HG03432 (cell line): ENCODE results near the gene PCDHGC3.
A peak's percentile ranks its signal among the peaks of the same experiment; 100 is the strongest.
"Not testable (repeated sequence)": the region's sequence is repeated elsewhere in the genome, so short reads cannot be mapped to it uniquely, and the experiment has no call there.

Source experiments
- ATAC-seq: cut with Tn5 transposase; IDR thresholded peaks from one replicate; pipeline ENCODE4 v1.9.1; 2021; ENCODE audit warnings: mild to moderate bottlenecking, moderate library complexity; ENCODE audit not compliant: unreplicated experiment

PCDHGC3 gene

DNA sequence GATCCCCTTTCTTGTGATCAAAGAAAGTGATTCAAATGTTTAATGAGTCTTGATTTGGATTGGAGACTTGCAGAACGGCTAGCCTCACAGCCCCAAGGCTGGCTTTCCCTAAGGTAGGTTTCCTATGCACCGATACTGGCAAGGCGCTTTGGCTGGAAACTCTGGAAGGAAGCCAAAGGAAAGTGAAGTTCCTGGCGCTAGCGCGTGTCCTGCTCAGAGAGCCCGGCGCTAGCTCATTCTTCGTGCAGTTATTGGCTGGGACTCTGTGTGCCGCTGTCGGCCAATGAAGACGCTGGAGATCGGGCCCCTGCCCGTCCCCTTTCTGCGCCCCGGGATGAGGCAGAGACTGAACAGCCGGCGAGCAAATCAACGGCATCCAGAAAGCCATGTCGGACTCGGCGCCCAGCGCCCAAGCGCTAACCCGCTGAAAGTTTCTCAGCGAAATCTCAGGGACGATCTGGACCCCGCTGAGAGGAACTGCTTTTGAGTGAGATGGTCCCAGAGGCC lies at the start of gene PCDHGC3:
Gene PCDHGC3 (plus strand): TSS at position 342 of the 507 bp plus-strand sequence. CDS start 151 bp downstream, at position 493.
- ATAC-seq, result peak; percentile 98

DNA sequence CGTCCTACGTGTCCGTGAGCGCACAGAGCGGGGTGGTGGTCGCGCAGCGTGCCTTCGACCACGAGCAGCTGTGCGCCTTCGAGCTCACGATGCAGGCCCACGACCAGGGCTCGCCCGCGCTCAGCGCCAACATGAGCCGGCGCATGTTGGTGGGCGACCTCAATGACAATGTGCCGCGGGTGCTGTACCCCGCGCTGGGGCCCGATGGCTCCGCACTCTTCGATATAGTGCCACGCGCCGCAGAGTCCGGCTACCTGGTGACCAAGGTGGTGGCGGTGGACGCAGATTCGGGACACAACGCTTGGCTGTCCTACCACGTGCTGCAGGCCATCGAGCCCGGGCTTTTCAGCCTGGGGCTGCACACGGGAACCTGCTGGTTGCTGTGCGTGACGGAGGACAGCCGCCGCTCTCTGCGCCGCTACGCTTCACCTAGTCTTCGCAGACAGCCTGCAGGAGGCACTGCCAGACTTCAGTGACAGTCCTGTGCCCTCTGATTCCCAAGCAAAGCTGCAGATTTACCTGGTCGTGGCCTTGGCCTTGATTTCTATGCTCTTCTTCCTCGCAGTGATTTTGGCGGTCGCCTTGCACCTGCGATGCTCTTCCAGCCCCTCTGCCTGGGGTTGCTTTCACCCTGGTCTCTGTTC lies 47.9 kb upstream of the PCDHGC3 start:
- ATAC-seq, result no peak

DNA sequence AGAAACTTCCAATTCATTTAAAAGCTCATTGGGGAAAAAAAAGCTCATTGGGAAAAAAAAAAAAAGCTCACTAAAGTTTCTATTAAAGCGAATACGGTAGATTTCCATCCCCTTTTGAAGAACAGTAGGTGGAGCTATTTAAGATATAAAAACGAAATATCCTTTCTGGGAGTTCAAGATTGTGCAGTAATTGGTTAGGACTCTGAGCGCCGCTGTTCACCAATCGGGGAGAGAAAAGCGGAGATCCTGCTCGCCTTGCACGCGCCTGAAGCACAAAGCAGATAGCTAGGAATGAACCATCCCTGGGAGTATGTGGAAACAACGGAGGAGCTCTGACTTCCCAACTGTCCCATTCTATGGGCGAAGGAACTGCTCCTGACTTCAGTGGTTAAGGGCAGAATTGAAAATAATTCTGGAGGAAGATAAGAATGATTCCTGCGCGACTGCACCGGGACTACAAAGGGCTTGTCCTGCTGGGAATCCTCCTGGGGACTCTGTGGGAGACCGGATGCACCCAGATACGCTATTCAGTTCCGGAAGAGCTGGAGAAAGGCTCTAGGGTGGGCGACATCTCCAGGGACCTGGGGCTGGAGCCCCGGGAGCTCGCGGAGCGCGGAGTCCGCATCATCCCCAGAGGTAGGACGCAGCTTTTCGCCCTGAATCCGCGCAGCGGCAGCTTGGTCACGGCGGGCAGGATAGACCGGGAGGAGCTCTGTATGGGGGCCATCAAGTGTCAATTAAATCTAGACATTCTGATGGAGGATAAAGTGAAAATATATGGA lies 45.2 kb upstream of the PCDHGC3 start, which contains the start of gene PCDHGA12:
Gene PCDHGA12 (plus strand): TSS at position 176 of the 782 bp plus-strand sequence. CDS start 253 bp downstream, at position 429.
- ATAC-seq, result peak; percentile 85

DNA sequence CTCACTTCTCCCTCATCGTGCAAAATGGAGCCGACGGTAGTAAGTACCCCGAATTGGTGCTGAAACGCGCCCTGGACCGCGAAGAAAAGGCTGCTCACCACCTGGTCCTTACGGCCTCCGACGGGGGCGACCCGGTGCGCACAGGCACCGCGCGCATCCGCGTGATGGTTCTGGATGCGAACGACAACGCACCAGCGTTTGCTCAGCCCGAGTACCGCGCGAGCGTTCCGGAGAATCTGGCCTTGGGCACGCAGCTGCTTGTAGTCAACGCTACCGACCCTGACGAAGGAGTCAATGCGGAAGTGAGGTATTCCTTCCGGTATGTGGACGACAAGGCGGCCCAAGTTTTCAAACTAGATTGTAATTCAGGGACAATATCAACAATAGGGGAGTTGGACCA lies 44.5 kb upstream of the PCDHGC3 start:
- peak; percentile 72 for ATAC-seq

GRCh38 chr5:141432308-141432707 lies 43.5 kb upstream of the PCDHGC3 start:
- not testable (repeated sequence) for ATAC-seq

DNA sequence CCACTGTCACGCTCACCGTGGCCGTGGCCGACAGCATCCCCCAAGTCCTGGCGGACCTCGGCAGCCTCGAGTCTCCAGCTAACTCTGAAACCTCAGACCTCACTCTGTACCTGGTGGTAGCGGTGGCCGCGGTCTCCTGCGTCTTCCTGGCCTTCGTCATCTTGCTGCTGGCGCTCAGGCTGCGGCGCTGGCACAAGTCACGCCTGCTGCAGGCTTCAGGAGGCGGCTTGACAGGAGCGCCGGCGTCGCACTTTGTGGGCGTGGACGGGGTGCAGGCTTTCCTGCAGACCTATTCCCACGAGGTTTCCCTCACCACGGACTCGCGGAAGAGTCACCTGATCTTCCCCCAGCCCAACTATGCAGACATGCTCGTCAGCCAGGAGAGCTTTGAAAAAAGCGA lies 43.0 kb upstream of the PCDHGC3 start:
- not testable (repeated sequence) for ATAC-seq

DNA sequence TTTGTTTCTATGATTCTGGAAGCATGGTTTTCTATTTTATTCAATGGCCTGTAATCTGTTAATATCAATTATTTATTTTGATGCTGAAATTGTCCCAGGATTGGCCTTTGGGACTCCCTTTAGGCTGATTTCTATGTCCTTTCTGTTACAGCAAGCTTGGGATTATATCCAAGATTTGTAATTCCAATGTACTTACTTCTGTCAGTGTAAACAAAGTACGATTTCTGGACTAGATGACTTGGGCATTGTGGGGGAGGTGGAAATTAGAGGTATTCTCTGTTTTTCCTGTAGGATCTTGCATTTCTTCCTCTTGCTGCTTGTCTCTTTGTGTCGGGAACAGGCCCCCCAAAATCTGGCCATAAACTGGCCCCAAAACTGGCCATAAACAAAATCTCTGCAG lies 41.8 kb upstream of the PCDHGC3 start:
- no peak for ATAC-seq

- ATAC-seq, result no peak
Measured at GRCh38 chr5:141437221-141437620, 38.5 kb upstream of the PCDHGC3 start.

DNA sequence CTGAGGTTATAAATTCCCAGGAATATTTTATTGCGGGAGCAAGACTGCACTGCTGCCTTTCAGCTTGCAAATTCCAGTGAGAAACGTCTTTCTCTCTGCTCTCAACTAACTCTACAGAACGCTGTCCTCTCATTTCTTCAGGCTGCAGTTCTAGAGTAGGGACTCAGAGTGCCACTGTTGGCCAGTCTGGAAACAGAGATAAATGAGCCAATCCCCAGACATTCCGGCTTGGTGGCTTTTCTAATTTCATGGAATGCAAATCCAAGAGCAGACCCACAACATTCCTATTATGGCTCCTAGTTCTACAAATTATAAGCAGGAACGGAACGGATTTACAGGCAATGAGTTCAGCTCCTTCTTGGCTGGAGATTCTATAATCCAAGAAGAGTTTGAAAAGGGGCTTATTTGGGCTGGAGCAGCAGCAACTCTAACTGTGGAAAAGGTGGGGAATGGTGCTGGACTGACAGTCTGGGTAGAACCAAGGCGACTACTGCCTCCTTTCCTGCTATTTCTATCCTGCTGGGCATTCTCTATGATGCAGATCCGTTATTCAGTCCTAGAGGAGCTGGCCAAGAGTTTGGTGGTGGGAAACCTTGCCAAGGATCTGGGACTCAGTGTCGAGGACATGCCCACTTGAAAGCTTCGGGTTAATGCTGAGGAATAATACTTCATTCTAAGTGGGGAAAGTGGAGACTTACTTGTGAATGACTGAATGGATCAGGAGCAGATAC lies 36.2 kb upstream of the PCDHGC3 start:
- ATAC-seq, result no peak

DNA sequence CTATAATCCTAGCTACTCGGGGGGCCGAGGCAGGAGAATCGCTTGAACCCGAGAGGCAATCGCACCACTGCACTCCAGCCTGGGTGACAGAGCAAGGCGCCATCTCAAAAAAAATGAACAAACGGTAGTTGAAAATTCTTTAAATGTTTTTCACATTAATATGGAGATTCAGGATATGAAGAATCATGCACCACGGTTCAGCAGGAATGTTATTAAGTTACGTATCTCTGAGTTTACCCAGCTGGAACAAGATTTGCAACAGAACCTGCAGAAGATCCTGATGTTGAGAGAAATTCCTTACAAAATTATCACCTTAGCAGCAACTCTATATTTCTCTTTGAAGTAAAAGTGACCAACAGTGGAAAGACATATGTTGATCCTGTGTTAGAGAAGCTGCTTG lies 35.4 kb upstream of the PCDHGC3 start:
- ATAC-seq, result no peak

- no peak for ATAC-seq
Measured at GRCh38 chr5:141441571-141442170, 34.1 kb upstream of the PCDHGC3 start.

GRCh38 chr5:141465351-141465750 lies 10.4 kb upstream of the PCDHGC3 start:
- no peak for ATAC-seq

- ATAC-seq, result peak; percentile 30
Measured at GRCh38 chr5:141476132-141476911, 556 bp downstream of the PCDHGC3 start.

DNA sequence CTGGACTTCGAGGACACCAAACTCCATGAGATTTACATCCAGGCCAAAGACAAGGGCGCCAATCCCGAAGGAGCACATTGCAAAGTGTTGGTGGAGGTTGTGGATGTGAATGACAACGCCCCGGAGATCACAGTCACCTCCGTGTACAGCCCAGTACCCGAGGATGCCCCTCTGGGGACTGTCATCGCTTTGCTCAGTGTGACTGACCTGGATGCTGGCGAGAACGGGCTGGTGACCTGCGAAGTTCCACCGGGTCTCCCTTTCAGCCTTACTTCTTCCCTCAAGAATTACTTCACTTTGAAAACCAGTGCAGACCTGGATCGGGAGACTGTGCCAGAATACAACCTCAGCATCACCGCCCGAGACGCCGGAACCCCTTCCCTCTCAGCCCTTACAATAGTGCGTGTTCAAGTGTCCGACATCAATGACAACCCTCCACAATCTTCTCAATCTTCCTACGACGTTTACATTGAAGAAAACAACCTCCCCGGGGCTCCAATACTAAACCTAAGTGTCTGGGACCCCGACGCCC lies 1.3 kb downstream of the PCDHGC3 start:
- no peak for ATAC-seq

DNA sequence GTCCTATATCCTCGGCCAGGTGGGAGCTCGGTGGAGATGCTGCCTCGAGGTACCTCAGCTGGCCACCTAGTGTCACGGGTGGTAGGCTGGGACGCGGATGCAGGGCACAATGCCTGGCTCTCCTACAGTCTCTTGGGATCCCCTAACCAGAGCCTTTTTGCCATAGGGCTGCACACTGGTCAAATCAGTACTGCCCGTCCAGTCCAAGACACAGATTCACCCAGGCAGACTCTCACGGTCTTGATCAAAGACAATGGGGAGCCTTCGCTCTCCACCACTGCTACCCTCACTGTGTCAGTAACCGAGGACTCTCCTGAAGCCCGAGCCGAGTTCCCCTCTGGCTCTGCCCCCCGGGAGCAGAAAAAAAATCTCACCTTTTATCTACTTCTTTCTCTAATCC lies 2.0 kb downstream of the PCDHGC3 start:
- ATAC-seq, result no peak

DNA sequence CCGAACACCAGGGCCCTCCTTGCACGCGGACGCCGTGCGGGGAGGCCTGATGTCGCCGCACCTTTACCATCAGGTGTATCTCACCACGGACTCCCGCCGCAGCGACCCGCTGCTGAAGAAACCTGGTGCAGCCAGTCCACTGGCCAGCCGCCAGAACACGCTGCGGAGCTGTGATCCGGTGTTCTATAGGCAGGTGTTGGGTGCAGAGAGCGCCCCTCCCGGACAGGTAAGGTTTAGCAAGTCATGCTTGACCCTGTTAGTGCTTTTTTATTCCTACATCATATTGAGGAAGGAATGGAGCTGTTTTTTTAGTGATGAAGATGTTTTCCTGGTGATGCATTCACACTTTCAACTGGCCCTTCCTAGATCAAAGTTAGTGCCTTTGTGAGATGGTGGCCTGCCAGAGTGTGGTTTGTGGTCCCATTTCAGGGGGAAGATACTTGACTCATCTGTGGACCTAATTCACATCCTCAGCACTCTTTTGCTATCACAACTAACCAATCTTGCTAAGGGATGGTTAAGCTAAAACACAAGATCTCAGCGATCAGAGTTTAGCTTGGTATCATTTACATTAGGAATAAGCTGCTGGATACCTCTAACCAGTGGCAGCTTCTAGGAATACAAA lies 2.7 kb downstream of the PCDHGC3 start:
- no peak for ATAC-seq

GRCh38 chr5:141479776-141480175 lies 4.0 kb downstream of the PCDHGC3 start:
- ATAC-seq, result no peak

GRCh38 chr5:141483902-141484301 lies 8.1 kb downstream of the PCDHGC3 start:
- no peak for ATAC-seq

- no peak for ATAC-seq
Measured at GRCh38 chr5:141484310-141484640, 8.5 kb downstream of the PCDHGC3 start.
